Liver (tissue), 9 donors: Measurements from ENCODE around the gene RBMS3. TPM values are rescaled to one million over a fixed set of nuclear protein-coding genes. Genes with fewer than 3 reads are reported as not detected.

Experiments
- DNase-seq: peaks from one replicate; pipeline ENCODE4 v3.0.0-alpha.2; 2017; ENCODE audit warnings: low spot score
- H3K27ac ChIP-seq, 2 donors: one replicate each; pipeline ENCODE4 v1.7.0; 2013; ENCODE audit warnings: inconsistent platforms in 2 of 2, low read length in 2 of 2, control low read depth in 1 of 2, low read depth in 1 of 2, mild to moderate bottlenecking in 1 of 2
- H3K27me3 ChIP-seq, 4 donors: one replicate each; pipeline versions ENCODE4 v1.6.1 to v1.7.0; 2013; ENCODE audit warnings: low read length in 3 of 4, inconsistent platforms in 1 of 4, mild to moderate bottlenecking in 1 of 4, moderate library complexity in 1 of 4; ENCODE audit not compliant: control insufficient read depth in 4 of 4, insufficient read depth in 4 of 4
- H3K36me3 ChIP-seq, 4 donors: one replicate each; pipeline versions ENCODE4 v1.6.1 to v1.7.0; 2013; ENCODE audit warnings: low read length in 3 of 4, mild to moderate bottlenecking in 3 of 4, low read depth in 1 of 4, moderate library complexity in 1 of 4; ENCODE audit not compliant: control insufficient read depth in 4 of 4, insufficient read depth in 3 of 4
- H3K4me1 ChIP-seq, 4 donors: one replicate each; pipeline versions ENCODE4 v1.6.1 to v1.7.0; 2013; ENCODE audit warnings: low read length in 3 of 4, mild to moderate bottlenecking in 3 of 4, moderate library complexity in 1 of 4; ENCODE audit not compliant: control insufficient read depth in 4 of 4, insufficient read depth in 4 of 4
- H3K4me3 ChIP-seq, 3 donors: one replicate each; pipeline versions ENCODE4 v1.6.1 to v1.7.0; 2013; ENCODE audit warnings: low read length in 3 of 3, control low read depth in 1 of 3, low read depth in 1 of 3, mild to moderate bottlenecking in 1 of 3
- H3K9ac ChIP-seq, 2 donors: one replicate each; pipeline ENCODE4 v1.7.0; 2013; ENCODE audit warnings: low read length in 2 of 2, mild to moderate bottlenecking in 2 of 2, moderate library complexity in 2 of 2, control low read depth in 1 of 2, low read depth in 1 of 2
- H3K9me3 ChIP-seq, 4 donors: one replicate each; pipeline versions ENCODE4 v1.6.1 to v1.7.0; 2013; ENCODE audit warnings: low read length in 3 of 4; ENCODE audit not compliant: control insufficient read depth in 4 of 4
- ATF3 ChIP-seq: IDR thresholded peaks from 2 replicates; pipeline ENCODE4 v1.6.1; 2016; ENCODE audit warnings: antibody characterized with exemption
- CTCF ChIP-seq: fragments of 150-350 bp; IDR thresholded peaks from 2 replicates; pipeline ENCODE4 v1.5.1; 2017; ENCODE audit warnings: improper control_type of control experiment, low read depth, low read length; ENCODE audit not compliant: missing input control
- EGR1 ChIP-seq, 2 donors: IDR thresholded peaks; 2 replicates each; pipeline ENCODE4 v1.6.1; 2016 to 2018; ENCODE audit warnings: antibody characterized with exemption in 2 of 2, low read depth in 2 of 2
- FOXA1 ChIP-seq: IDR thresholded peaks from 2 replicates; pipeline ENCODE4 v1.6.1; 2016; ENCODE audit warnings: antibody characterized with exemption
- GABPA ChIP-seq, 2 donors: IDR thresholded peaks in 1 of 2; conservative IDR thresholded peaks in 1 of 2; 2 replicates each; pipeline ENCODE4 v1.6.1; 2016; ENCODE audit warnings: antibody characterized with exemption in 2 of 2, mild to moderate bottlenecking in 1 of 2, moderate library complexity in 1 of 2
- HNF4A ChIP-seq, 2 donors: conservative IDR thresholded peaks; 2 replicates each; pipeline ENCODE4 v1.6.1; 2016; ENCODE audit warnings: antibody characterized with exemption in 2 of 2, mild to moderate bottlenecking in 2 of 2
- HNF4G ChIP-seq: IDR thresholded peaks from 2 replicates; pipeline ENCODE4 v1.6.1; 2016; ENCODE audit warnings: antibody characterized with exemption
- JUND ChIP-seq, 2 donors: IDR thresholded peaks; 2 replicates each; pipeline ENCODE4 v1.6.1; 2016; ENCODE audit warnings: antibody characterized with exemption in 2 of 2
- RAD21 ChIP-seq, 2 donors: IDR thresholded peaks; 2 replicates each; pipeline ENCODE4 v1.6.1; 2016; ENCODE audit warnings: antibody characterized with exemption in 2 of 2, mild to moderate bottlenecking in 2 of 2
- REST ChIP-seq: IDR thresholded peaks from 2 replicates; pipeline ENCODE4 v1.6.1; 2016; ENCODE audit warnings: antibody characterized with exemption, mild to moderate bottlenecking
- RXRA ChIP-seq, 2 donors: IDR thresholded peaks; 2 replicates each; pipeline ENCODE4 v1.6.1; 2017 to 2018; ENCODE audit warnings: antibody characterized with exemption in 2 of 2, mild to moderate bottlenecking in 1 of 2
- TAF1 ChIP-seq: conservative IDR thresholded peaks from 2 replicates; pipeline ENCODE4 v1.6.1; 2016; ENCODE audit warnings: antibody characterized with exemption, mild to moderate bottlenecking
- ZBTB33 ChIP-seq: IDR thresholded peaks from 2 replicates; pipeline ENCODE4 v1.6.1; 2016; ENCODE audit warnings: antibody characterized with exemption
- WGBS: extraction: QIAGEN DNeasy Blood & Tissue Kit; methylation state at CpG from one replicate; pipeline ENCODE4 v1.1.7; 2013; 5-methylcytosine and 5-hydroxymethylcytosine counted together
- polyA plus RNA-seq, 2 donors: library from polyadenylated mRNA; stranded (reverse) in 1 of 2; unstranded in 1 of 2; fragments of 200-250 nt in 1 of 2; fragments of >200 nt in 1 of 2; fragmentation: Nextera tagmentation in 1 of 2; extraction: Ambion mirVana in 1 of 2; gene quantifications; one replicate each; pipeline versions ENCODE4 v1.2.1 to v1.2.3, GENCODE V29; 2013 to 2015
- total RNA-seq, 2 donors: library from RNA; depleted of rRNA; stranded (reverse); fragments of >200 nt; gene quantifications; one replicate each; pipeline ENCODE4 v1.2.3, GENCODE V29; 2014
- donor health status: healthy.
- donor health status: healthy.
- donor health status: healthy.
- donor health status: healthy.
- donor health status: healthy.

RBMS3 gene
- total and polyA plus RNA-seq, 4 donors = 1.2 to 14.9 (median 9.3) TPM

GRCh38 chr3:29333576-29333975 is 52.7 kb downstream of the RBMS3 start:
- H3K4me3 ChIP-seq = no peak overlapping the region
- 89% methylated on average over 3 of the region's 3 CpGs for WGBS
- no peaks in the 10 kb centered on the region for H3K4me1 ChIP-seq
- H3K27me3 ChIP-seq = no peaks in the 10 kb centered on the region
- H3K9ac ChIP-seq = no peak overlapping the region
- H3K36me3 ChIP-seq = no peaks in the 10 kb centered on the region
- no peaks in the 10 kb centered on the region for H3K9me3 ChIP-seq
- H3K27ac ChIP-seq = no peak overlapping the region
- TF ChIP-seq RAD21 (IDR thresholded peaks at IDR 0.05) = no peak
- no peak for TF ChIP-seq TAF1
- no peak for TF ChIP-seq REST
- no peak for DNase-seq

GRCh38 chr3:29334706-29335105 is 53.8 kb downstream of the RBMS3 start:
- Histone ChIP-seq H3K36me3 (no peaks in the 10 kb centered on the region), H3K4me3 (no peak overlapping the region), H3K9ac (no peak overlapping the region), H3K9me3 (no peaks in the 10 kb centered on the region), H3K27ac (no peak overlapping the region), H3K4me1 (no peaks in the 10 kb centered on the region), H3K27me3 (no peaks in the 10 kb centered on the region)
- 82% methylated on average over 3 of the region's 3 CpGs for WGBS
- DNase-seq = no peak
- no peak for TF ChIP-seq ZBTB33
- no peak for TF ChIP-seq GABPA (IDR thresholded peaks at IDR 0.05 in 1 of 2, conservative IDR thresholded peaks at IDR 0.05 in 1 of 2)
- no peak for TF ChIP-seq TAF1
- TF ChIP-seq JUND (IDR thresholded peaks at IDR 0.05) = no peak
- no peak for TF ChIP-seq CTCF
- no peak for TF ChIP-seq REST
- TF ChIP-seq RAD21 (IDR thresholded peaks at IDR 0.05) = no peak
- TF ChIP-seq HNF4G = no peak
- TF ChIP-seq FOXA1 = no peak
- no peak for TF ChIP-seq HNF4A (conservative IDR thresholded peaks at IDR 0.05)
- no peak for TF ChIP-seq ATF3
- no peak for TF ChIP-seq RXRA (IDR thresholded peaks at IDR 0.05)
- TF ChIP-seq EGR1 (IDR thresholded peaks at IDR 0.05; ENCODE audit: low read depth in 2 of 2) = no peak
